K562 (cell line): ENCODE data around the gene ASXL2. TPM values are rescaled to one million over a fixed set of nuclear protein-coding genes. Genes with fewer than 3 reads are reported as not detected.

Experiments
- CBFB ChIP-seq: sonication (generic); formaldehyde crosslinking; IDR thresholded peaks from 2 replicates; pipeline ENCODE4 v1.4.0; 2020; ENCODE audit warnings: mild to moderate bottlenecking, missing genetic modification reagents
- FOXK1 ChIP-seq: sonication (generic); formaldehyde crosslinking; IDR thresholded peaks from 2 replicates; pipeline ENCODE4 v1.8.0; 2022; ENCODE audit warnings: missing genetic modification reagents, mild to moderate bottlenecking, borderline replicate concordance
- HDAC8 ChIP-seq: fragments of 450-650 bp; IDR thresholded peaks from 2 replicates; pipeline ENCODE4 v1.6.1; 2016; ENCODE audit warnings: mild to moderate bottlenecking, missing genetic modification characterization, moderate library complexity, missing compliant biosample characterization
- NONO ChIP-seq, 2 experiments: fragments of 200-400 bp in 1 of 2; fragments of 450-650 bp in 1 of 2; formaldehyde crosslinking in 1 of 2; IDR thresholded peaks; 2 replicates each; pipeline ENCODE4 v1.6.1; 2017; ENCODE audit warnings: low read depth in 2 of 2, mild to moderate bottlenecking in 2 of 2, moderate library complexity in 2 of 2, low read length in 1 of 2
- POLR2A ChIP-seq: fragments of 450-650 bp; conservative IDR thresholded peaks from 2 replicates; pipeline ENCODE4 v1.6.1; 2016
- RBM34 ChIP-seq: fragments of 200-400 bp; formaldehyde crosslinking; IDR thresholded peaks from 2 replicates; pipeline ENCODE4 v1.6.1; 2018; ENCODE audit warnings: low read length, borderline replicate concordance; ENCODE audit not compliant: insufficient read depth
- TCF7L2 ChIP-seq: fragments of 150-350 bp; IDR thresholded peaks from 2 replicates; pipeline ENCODE4 v1.6.1; 2016; ENCODE audit warnings: low read depth, mild to moderate bottlenecking, low read length, moderate library complexity
- TRIM24 ChIP-seq, 2 experiments: fragments of 450-650 bp; IDR thresholded peaks; 2 replicates each; pipeline ENCODE4 v1.6.1; 2016
- ZNF444 ChIP-seq: fragments of 250-450 bp; sonication (Bioruptor Pico); IDR thresholded peaks from 2 replicates; pipeline ENCODE4 v1.4.0; 2020; ENCODE audit warnings: mild to moderate bottlenecking, moderate library complexity
- ZNF75A ChIP-seq: fragments of 450-650 bp; formaldehyde crosslinking; IDR thresholded peaks from 2 replicates; pipeline ENCODE4 v1.4.0; 2020; ENCODE audit warnings: mild to moderate bottlenecking
- ZNF77 ChIP-seq: fragments of 250-450 bp; sonication (Bioruptor Pico); IDR thresholded peaks from 2 replicates; pipeline ENCODE4 v1.5.0; 2020
- polyA plus RNA-seq, 8 experiments: library from polyadenylated mRNA; depleted of rRNA in 4 of 8; stranded (reverse) in 5 of 8; unstranded in 3 of 8; fragments of >200 nt; fragmentation: Nextera tagmentation in 2 of 8; fragmentation: Illumina TruSeq in 1 of 8; extraction: Ambion mirVana in 2 of 8; extraction: Trizol in 1 of 8; gene quantifications; 2 replicates each; pipeline versions ENCODE4 v1.2.1 to v1.2.3, GENCODE V29; 2011 to 2014; ENCODE audit warnings: inconsistent platforms in 1 of 8, missing spikeins in 1 of 8
- total RNA-seq, 7 experiments: library from RNA; depleted of rRNA in 6 of 7; stranded (reverse); fragments of >200 nt in 6 of 7; fragmentation: Illumina TruSeq in 2 of 7; extraction: Trizol in 2 of 7; gene quantifications; 2 replicates each; pipeline versions ENCODE4 v1.2.1 to v1.2.3, GENCODE V29; 2011 to 2021; ENCODE audit warnings: low replicate concordance in 1 of 7
- TF ChIP-seq, protein P1 (sequence below): IDR thresholded peaks from 2 replicates; pipeline ENCODE4 v1.6.1; 2012; ENCODE audit warnings: low read depth, low read length, improper control_type of control experiment, borderline replicate concordance
- TF ChIP-seq, protein P2 (sequence below): sonication (generic); formaldehyde crosslinking; IDR thresholded peaks from 2 replicates; pipeline ENCODE4 v1.8.1; 2022; ENCODE audit warnings: missing genetic modification reagents
- TF ChIP-seq, protein P3 (sequence below): fragments of 250-450 bp; sonication (Bioruptor Pico); IDR thresholded peaks from 2 replicates; pipeline ENCODE4 v1.8.0; 2021; ENCODE audit warnings: mild to moderate bottlenecking, moderate library complexity
- TF ChIP-seq, protein P4 (sequence below): sonication (generic); formaldehyde crosslinking; IDR thresholded peaks from 2 replicates; pipeline ENCODE4 v1.8.0; 2022; ENCODE audit warnings: mild to moderate bottlenecking, missing genetic modification reagents, borderline replicate concordance

ASXL2 gene
- total and polyA plus RNA-seq, 9 of the 15 experiments (the other 6 are each of a cell fraction or from before 2014, with no cell fraction given): 2.2 to 25.9 (median 9.0) TPM

DNA sequence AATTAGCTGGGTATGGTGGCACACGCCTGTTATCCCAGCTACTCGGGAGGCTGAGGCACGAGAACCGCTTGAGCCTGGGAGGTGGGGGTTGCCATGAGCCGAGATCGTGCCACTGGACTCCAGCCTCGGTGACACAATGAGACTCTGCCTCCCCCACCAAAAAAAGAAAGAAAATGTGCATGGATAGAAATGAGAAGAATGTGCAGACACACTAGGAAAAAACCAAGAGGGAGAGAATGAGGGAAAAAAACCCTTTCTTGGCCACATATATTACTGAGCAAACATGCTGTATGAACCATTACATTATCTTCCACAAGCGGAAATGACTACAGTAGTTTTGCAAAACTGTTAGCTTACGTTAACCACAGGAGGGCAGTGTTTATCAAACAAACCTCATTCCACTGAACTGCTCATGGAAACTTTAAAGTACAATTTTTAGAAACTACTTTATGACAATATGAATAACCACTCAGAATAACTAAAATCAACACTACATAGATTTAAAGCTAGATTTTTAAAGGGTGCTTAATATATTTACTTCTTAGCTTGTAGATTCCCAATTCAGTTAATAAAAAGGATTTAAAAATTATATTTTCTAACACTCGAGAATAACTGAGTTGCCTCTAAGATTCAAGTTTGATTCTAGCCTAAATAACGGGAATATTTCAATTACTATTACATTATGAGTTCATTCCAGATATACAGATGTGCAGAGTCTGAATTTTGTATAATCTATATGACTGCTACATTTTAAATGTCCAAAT lies 26.4 kb downstream of the ASXL2 start (continued):
- TF ChIP-seq, protein P1, sequence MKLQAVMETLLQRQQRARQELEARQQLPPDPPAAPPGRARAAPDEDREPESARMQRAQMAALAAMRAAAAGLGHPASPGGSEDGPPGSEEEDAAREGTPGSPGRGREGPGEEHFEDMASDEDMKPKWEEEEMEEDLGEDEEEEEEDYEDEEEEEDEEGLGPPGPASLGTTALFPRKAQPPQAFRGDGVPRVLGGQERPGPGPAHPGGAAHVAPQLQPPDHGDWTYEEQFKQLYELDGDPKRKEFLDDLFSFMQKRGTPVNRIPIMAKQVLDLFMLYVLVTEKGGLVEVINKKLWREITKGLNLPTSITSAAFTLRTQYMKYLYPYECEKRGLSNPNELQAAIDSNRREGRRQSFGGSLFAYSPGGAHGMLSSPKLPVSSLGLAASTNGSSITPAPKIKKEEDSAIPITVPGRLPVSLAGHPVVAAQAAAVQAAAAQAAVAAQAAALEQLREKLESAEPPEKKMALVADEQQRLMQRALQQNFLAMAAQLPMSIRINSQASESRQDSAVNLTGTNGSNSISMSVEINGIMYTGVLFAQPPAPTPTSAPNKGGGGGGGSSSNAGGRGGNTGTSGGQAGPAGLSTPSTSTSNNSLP: 0 out of 2 replicates have a peak, but pooled peaks have one; percentile 67
- TF ChIP-seq TRIM24 (IDR thresholded peaks at IDR 0.05) (peak in 1 of 2 experiments; percentile 66), TCF7L2 (no peak), POLR2A (peak; percentile 71), CBFB (CRISPR knock-in tag) (no peak), ZNF444 (CRISPR knock-in tag) (no peak), ZNF75A (CRISPR knock-in tag) (no peak), ZNF77 (CRISPR knock-in tag) (no peak), NONO (IDR thresholded peaks at IDR 0.05; ENCODE audit: low read depth in 2 of 2, low read length in 1 of 2) (no peak), FOXK1 (no peak), RBM34 (no peak), HDAC8 (tag) (no peak)
- TF ChIP-seq, protein P2, sequence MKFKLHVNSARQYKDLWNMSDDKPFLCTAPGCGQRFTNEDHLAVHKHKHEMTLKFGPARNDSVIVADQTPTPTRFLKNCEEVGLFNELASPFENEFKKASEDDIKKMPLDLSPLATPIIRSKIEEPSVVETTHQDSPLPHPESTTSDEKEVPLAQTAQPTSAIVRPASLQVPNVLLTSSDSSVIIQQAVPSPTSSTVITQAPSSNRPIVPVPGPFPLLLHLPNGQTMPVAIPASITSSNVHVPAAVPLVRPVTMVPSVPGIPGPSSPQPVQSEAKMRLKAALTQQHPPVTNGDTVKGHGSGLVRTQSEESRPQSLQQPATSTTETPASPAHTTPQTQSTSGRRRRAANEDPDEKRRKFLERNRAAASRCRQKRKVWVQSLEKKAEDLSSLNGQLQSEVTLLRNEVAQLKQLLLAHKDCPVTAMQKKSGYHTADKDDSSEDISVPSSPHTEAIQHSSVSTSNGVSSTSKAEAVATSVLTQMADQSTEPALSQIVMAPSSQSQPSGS (CRISPR knock-in tag): no peak
- TF ChIP-seq, protein P3, sequence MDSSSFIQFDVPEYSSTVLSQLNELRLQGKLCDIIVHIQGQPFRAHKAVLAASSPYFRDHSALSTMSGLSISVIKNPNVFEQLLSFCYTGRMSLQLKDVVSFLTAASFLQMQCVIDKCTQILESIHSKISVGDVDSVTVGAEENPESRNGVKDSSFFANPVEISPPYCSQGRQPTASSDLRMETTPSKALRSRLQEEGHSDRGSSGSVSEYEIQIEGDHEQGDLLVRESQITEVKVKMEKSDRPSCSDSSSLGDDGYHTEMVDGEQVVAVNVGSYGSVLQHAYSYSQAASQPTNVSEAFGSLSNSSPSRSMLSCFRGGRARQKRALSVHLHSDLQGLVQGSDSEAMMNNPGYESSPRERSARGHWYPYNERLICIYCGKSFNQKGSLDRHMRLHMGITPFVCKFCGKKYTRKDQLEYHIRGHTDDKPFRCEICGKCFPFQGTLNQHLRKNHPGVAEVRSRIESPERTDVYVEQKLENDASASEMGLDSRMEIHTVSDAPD (CRISPR knock-in tag): no peak
- TF ChIP-seq, protein P4, sequence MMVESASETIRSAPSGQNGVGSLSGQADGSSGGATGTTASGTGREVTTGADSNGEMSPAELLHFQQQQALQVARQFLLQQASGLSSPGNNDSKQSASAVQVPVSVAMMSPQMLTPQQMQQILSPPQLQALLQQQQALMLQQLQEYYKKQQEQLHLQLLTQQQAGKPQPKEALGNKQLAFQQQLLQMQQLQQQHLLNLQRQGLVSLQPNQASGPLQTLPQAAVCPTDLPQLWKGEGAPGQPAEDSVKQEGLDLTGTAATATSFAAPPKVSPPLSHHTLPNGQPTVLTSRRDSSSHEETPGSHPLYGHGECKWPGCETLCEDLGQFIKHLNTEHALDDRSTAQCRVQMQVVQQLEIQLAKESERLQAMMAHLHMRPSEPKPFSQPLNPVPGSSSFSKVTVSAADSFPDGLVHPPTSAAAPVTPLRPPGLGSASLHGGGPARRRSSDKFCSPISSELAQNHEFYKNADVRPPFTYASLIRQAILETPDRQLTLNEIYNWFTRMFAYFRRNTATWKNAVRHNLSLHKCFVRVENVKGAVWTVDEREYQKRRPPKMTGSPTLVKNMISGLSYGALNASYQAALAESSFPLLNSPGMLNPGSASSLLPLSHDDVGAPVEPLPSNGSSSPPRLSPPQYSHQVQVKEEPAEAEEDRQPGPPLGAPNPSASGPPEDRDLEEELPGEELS (CRISPR knock-in tag): no peak
